HG03196 (cell line): ENCODE results near the gene DOK6.

Source experiments
- ATAC-seq: cut with Tn5 transposase; IDR thresholded peaks from one replicate; pipeline ENCODE4 v1.9.1; 2021; ENCODE audit not compliant: unreplicated experiment

The DOK6 gene

DNA sequence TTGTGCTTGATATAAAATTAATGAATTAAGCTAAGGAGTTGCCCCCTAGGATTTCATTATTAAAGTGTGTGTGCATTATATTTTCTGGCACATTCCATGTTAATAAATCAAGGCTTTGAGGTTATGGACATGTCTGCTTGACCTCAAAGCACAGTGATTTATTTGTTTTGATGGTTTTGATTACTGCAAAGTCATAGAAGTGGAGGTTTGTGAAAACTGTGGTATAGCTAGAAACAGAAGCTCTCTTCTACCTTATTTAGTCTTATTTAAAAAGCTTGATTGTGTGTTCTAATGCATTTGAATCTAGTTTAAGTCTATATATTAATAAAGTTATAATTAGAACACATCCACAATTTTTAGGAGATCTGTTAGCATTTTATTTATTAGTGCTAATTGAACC lies 32.2 kb downstream of the DOK6 start:
- ATAC-seq: no peak

DNA sequence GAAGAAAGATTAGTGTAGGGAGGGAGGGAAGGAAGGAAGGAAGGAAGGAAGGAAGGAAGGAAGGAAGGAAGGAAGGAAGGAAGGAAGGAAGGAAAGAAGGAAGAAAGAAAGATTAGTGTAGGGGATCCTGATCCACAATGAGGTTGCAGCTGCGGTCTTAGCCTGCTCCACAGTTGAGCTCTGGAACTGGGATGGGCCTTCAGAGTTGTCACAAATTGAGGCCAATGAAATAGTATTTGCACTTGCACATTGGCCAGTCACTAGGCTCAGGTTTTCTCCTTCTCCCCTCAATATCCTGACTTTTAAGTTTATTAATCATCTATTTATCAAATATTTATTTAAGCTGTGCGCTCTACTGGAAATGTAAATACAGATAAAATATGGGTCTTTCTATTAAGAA lies 34.3 kb downstream of the DOK6 start:
- no peak for ATAC-seq

GRCh38 chr18:69444221-69444620 lies 43.5 kb downstream of the DOK6 start:
- no peak for ATAC-seq

- no peak for ATAC-seq
Measured at GRCh38 chr18:69447886-69448285, 47.2 kb downstream of the DOK6 start.

DNA sequence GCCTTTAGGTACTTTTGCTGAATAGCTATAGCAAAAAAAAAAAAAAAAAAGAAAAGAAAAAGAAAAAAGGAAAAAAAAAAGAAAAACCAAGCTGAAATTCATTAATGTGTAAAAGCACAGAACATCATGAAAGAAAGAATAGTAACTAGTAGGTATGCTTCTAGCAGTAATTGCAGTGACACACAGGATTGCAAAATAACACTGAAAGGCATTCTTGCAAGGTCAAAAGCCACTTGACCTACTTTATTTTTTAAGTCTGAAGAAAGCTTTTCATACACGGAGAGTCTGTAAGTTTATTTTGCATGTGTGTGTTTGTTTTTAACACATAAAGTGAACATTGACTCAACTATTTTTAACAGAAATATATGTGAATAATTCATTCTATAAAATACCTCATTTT lies 54.4 kb downstream of the DOK6 start:
- no peak for ATAC-seq

DNA sequence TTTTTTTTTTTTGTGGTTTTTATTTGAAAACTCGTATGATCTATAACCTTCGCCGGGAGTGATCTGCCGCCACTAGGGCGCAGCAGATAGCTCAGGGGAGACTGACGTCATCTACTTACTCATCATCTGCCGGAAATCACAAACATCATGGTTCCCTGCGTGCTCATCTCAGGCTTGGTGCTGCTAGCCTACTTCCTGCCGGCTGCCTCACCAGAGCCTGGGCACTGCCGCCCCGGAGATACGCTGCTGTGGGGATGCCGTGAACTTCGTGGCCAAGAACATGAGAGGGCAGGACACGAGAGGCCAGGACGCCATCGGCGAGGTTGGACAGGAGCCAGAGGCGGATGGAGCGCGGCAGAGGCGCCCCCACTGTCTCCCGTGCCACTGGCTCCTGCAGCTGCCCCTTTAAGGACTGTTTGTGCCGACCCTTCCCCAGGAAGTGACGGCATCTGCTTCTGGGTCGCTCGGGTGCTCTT lies 68.8 kb downstream of the DOK6 start:
- ATAC-seq: no peak

DNA sequence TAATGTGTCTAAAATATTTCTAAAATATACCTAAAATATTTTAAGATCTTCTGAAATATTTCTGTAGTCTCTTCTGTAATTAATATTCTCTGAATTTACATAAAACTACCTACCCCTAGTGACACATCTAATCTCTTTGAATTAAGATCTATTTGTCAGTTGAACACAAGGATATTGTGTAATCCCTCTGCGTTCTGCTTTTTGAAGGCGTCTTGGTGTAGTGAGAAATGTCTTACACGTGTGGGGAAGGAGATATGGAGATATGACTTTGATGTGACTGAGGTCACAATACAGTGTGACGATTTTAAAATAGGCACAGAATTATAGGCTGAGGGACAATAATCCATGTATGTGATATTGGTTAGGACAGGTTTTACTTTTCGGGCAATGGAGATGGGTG lies 79.8 kb downstream of the DOK6 start:
- ATAC-seq: no peak

DNA sequence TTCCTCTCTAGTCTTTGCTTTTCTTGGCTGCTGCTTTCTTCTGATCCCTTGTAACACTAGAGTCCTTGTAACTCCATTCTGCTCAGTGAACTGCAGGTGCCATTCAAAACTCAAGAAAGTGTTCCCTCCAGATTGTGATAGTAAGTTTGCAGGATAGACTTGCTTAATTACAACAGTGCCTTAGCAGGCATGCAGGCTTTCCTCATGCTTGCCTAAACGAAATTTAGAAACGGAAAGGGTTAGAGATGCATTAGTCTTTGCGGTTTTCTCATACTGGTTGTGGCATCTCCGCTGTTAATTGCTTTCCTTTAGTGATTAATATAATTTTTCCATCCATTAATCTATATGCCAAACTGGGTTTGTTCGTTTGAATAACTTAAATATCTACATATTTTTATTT lies 82.9 kb downstream of the DOK6 start:
- no peak for ATAC-seq

GRCh38 chr18:69484699-69485396 lies 84.2 kb downstream of the DOK6 start:
- no peak for ATAC-seq

GRCh38 chr18:69487488-69488394 lies 87.1 kb downstream of the DOK6 start:
- ATAC-seq: no peak

DNA sequence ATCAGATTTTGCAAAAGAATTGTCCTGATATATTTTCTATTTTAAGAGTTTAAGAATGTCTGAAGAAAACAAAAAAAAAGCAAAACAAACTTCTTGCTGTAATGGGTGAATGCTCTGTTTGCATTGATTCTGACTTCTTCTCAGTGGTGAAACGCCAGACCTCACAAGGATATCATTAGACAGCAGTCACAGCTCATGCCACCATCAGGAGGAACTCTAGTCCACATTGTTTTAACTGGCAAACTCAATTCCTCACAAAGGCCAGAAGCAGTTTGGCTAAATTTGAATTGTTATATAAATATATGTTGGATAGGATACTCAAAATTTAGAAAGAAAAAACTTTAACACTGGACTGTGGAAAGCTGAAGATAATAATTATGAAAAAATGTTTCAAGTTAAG lies 89.4 kb downstream of the DOK6 start:
- ATAC-seq: no peak

DNA sequence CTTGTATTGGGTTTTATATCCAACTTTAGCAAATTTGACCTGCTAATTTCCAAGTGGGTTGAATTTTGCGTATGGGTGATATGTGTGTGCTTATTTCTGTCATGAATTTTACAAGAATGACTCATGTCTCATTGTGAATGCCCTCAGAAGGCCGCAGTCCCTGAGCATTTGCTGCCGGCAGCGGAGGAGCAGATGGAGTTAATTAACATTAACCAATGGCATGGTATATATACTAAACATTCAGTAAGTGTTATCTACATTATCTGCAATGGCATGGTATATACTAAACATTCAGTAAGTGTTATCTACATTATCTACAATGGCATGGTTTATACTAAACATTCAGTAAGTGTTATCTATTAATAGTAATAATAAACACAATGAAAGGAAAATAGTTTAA lies 90.1 kb downstream of the DOK6 start:
- ATAC-seq: no peak

DNA sequence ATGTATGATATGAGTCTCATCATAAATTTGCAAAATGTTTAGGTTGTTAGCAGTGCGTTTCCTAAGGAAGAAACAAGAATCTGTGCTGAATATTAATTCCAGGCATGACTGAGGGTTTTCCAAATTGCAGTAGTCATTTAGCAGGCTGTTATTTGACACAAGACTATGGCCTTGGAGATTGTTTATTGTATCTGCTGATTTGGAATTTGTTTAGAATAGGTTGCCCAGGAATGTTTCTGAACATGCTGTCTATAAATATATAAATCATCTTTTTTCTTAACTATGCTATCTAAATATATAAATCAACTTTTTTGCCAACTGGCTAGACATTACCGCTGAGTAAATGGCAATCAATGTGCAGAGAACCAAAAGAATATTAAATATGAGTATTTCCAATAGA lies 90.9 kb downstream of the DOK6 start:
- ATAC-seq: no peak

GRCh38 chr18:69492861-69493260 lies 92.2 kb downstream of the DOK6 start:
- ATAC-seq: no peak

- no peak for ATAC-seq
Measured at GRCh38 chr18:69494841-69495240, 94.2 kb downstream of the DOK6 start.

DNA sequence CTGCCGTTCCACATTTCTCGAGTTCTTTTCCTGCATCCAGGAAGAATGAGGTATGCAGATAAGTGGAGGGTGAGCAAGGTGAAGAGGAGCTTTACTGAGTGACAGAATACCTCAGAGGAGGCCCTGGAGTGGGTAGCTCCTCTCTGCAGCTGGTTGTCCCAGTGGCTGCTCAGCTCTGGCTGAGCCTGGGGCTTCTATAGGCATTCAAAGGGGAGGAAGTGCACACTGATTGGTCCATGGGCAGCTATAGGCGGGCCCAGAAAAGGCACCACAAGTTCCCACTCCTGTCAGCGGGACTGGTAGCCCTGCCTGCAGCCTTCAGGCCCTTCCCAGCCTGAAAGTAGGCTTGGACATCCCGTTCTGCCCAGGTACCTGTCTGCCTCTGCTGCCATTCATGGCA lies 94.7 kb downstream of the DOK6 start:
- no peak for ATAC-seq

DNA sequence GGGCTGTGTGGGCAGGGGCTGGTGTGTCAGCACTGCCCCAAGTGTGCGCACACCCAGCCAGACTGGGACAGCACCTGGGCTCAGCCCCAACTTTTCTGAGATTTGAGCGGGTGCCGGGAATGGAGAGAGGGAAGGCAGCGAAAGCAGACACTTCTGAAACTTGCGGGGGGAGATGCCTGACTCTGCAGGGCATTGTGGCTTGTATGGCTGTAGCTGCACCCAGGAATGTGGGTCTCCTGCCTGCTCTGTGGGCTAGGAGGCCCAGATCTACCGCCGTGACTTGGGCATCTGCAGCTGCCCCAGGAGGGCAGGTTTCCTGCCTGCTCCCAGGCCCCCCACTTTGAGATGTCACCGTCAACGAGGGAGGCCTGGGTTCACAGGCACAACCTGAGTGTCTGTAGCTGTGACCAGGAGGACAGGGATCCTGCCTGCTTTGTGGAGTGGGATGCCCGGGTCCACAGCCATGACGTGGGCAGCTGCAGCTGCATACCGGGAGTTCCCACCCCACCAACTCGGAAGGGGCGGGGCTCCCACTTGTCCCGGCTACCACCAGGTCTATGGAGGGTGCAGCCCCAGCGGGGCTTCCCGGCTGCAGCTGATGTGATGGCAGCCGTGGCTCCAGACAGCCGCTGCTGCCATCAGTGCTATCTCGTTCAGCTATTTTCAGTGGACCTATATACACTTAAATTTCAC lies 95.3 kb downstream of the DOK6 start:
- ATAC-seq: no peak

GRCh38 chr18:69518989-69519388 lies 118.3 kb downstream of the DOK6 start:
- ATAC-seq: no peak

GRCh38 chr18:69523582-69523981 lies 122.9 kb downstream of the DOK6 start:
- ATAC-seq: no peak

DNA sequence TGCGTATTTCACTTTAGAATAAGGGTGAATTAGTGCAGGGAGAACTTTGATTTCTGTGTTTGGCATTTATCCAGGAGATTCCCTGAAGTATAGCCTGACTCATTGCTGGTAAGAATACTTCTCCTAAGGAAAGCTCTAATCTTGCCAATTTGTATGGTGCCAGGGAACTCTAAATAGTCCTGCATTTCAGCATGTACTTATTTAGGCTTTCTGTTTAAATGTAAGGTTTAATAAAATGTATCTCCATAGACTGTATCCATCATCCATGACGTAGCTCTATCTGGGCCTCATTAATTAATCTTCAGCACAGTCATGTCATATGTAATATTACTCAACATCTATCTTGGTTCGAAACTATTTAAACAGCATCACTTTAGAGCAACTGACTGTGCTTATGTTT lies 127.7 kb downstream of the DOK6 start:
- ATAC-seq: no peak

GRCh38 chr18:69529151-69529550 lies 128.5 kb downstream of the DOK6 start:
- no peak for ATAC-seq

- no peak for ATAC-seq
Measured at GRCh38 chr18:69531973-69532372, 131.3 kb downstream of the DOK6 start.
